ENCODE results near the gene SF3B5.

- TF ChIP-seq CTCF (conservative IDR thresholded peaks at IDR 0.05; ENCODE audit: low read length) (no peak), EZH2phosphoT487 (IDR thresholded peaks at IDR 0.05; ENCODE audit: borderline replicate concordance) (no peak)
Measured at GRCh38 chr6:144113366-144113765, 18.0 kb upstream of the SF3B5 start.
